Smooth muscle cell (in vitro differentiated cells): Measurements from ENCODE around the gene ACVR1. TPM values are rescaled to one million over a fixed set of nuclear protein-coding genes. Genes with fewer than 3 reads are reported as not detected.
A peak's percentile ranks its signal among the peaks of the same experiment; 100 is the strongest.

Source experiments
- DNase-seq: peaks from one replicate; lab custom pipeline; 2025; ENCODE audit not compliant: unreplicated experiment; lab: John Stamatoyannopoulos, UW
- H2AFZ ChIP-seq: fragments of 200-600 bp; sonication (generic); 2 replicates; pipeline ENCODE4 v1.6.0; 2016; ENCODE audit warnings: antibody characterized with exemption, low read depth, mild to moderate bottlenecking
- H3F3A ChIP-seq: fragments of 200-600 bp; sonication (generic); 2 replicates; pipeline ENCODE4 v1.6.0; 2017; ENCODE audit warnings: antibody characterized with exemption, low read depth
- H3K27ac ChIP-seq: fragments of 200-600 bp; sonication (generic); 2 replicates; pipeline ENCODE4 v1.5.1; 2016; ENCODE audit warnings: low read depth, mild to moderate bottlenecking
- H3K27me3 ChIP-seq: fragments of 200-600 bp; sonication (generic); 2 replicates; pipeline ENCODE4 v1.6.1; 2016; ENCODE audit warnings: low read depth, mild to moderate bottlenecking
- H3K36me3 ChIP-seq: fragments of 200-600 bp; sonication (generic); 2 replicates; pipeline ENCODE4 v1.5.1; 2016; ENCODE audit warnings: low read depth
- H3K4me1 ChIP-seq: fragments of 200-600 bp; sonication (generic); 2 replicates; pipeline ENCODE4 v1.5.1; 2016; ENCODE audit warnings: low read depth
- H3K4me2 ChIP-seq: fragments of 200-600 bp; sonication (generic); 2 replicates; pipeline ENCODE4 v1.6.0; 2016; ENCODE audit warnings: mild to moderate bottlenecking
- H3K4me3 ChIP-seq: fragments of 200-600 bp; sonication (generic); 2 replicates; pipeline ENCODE4 v1.5.1; 2016; ENCODE audit warnings: mild to moderate bottlenecking
- H3K79me2 ChIP-seq: fragments of 200-600 bp; sonication (generic); 2 replicates; pipeline ENCODE4 v1.6.0; 2016; ENCODE audit warnings: low read depth, mild to moderate bottlenecking
- H3K9ac ChIP-seq: fragments of 200-600 bp; sonication (generic); 2 replicates; pipeline ENCODE4 v1.6.0; 2016; ENCODE audit warnings: low read depth
- H3K9me3 ChIP-seq: fragments of 200-600 bp; sonication (generic); replicated peaks from 2 replicates; pipeline ENCODE4 v1.5.1; 2016; ENCODE audit warnings: low read depth
- H4K20me1 ChIP-seq: fragments of 200-600 bp; sonication (generic); 2 replicates; pipeline ENCODE4 v1.6.0; 2016; ENCODE audit warnings: low read depth
- WGBS: methylation state at CpG from one replicate; pipeline ENCODE4 v1.1.7; 2016; ENCODE audit warnings: low lambda C conversion rate; 5-methylcytosine and 5-hydroxymethylcytosine counted together
- polyA plus RNA-seq: library from polyadenylated mRNA; unstranded; fragments of >200 nt; fragmentation: Nextera tagmentation; extraction: Ambion mirVana; gene quantifications from 2 replicates; pipeline ENCODE4 v1.2.1, GENCODE V29; 2016
- total RNA-seq: library from RNA; depleted of rRNA; stranded (reverse); fragments of >200 nt; gene quantifications from 2 replicates; pipeline ENCODE4 v1.2.3, GENCODE V29; 2014
- TF ChIP-seq, protein P1 (sequence below): fragments of 200-600 bp; sonication (generic); IDR thresholded peaks from 2 replicates; pipeline ENCODE4 v1.5.1; 2017; ENCODE audit warnings: borderline replicate concordance, mild to moderate bottlenecking, antibody characterized with exemption; ENCODE audit not compliant: insufficient read depth, poor library complexity, severe bottlenecking

Gene ACVR1
- total and polyA plus RNA-seq, 2 experiments from 2014 or later, result 27.2 to 32.7 TPM

DNA sequence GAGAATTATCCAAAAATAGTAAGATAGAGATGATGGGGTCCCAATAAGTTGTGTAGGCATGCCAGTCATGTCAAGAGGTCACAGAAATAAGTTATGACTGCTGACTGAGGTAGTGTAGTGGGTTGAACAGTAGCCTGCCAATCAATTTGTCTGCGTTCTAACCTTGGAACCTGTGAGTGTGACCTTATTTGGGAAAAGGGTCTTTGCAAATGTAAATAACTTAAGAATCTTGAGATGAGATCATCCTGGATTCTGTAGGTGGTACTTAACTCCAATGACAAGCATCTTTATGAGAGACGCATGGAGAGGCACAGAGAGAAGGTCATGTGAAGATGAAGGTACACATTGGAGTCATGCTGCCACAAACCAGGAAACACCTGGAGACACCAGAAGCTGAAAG is 31.0 kb downstream of the ACVR1 start:
- TF ChIP-seq, protein P1, sequence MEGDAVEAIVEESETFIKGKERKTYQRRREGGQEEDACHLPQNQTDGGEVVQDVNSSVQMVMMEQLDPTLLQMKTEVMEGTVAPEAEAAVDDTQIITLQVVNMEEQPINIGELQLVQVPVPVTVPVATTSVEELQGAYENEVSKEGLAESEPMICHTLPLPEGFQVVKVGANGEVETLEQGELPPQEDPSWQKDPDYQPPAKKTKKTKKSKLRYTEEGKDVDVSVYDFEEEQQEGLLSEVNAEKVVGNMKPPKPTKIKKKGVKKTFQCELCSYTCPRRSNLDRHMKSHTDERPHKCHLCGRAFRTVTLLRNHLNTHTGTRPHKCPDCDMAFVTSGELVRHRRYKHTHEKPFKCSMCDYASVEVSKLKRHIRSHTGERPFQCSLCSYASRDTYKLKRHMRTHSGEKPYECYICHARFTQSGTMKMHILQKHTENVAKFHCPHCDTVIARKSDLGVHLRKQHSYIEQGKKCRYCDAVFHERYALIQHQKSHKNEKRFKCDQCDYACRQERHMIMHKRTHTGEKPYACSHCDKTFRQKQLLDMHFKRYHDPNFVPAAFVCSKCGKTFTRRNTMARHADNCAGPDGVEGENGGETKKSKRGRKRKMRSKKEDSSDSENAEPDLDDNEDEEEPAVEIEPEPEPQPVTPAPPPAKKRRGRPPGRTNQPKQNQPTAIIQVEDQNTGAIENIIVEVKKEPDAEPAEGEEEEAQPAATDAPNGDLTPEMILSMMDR, result no peak
- peaks cover 89% of the 10 kb centered on the region for H3K79me2 ChIP-seq
- peaks cover 16% of the 10 kb centered on the region for H3K4me1 ChIP-seq
- 74% methylated on average over 2 of the region's 2 CpGs for WGBS
- H3K9me3 ChIP-seq, result no peaks in the 10 kb centered on the region
- no peaks in the 10 kb centered on the region for H3K36me3 ChIP-seq
- H3K9ac ChIP-seq, result no peak overlapping the region
- H3F3A ChIP-seq, result peaks cover 11% of the 10 kb centered on the region
- no peak overlapping the region for H3K4me2 ChIP-seq
- H3K27ac ChIP-seq, result peak overlapping the region; percentile 79
- H2AFZ ChIP-seq, result no peak overlapping the region
- peaks cover 41% of the 10 kb centered on the region for H4K20me1 ChIP-seq
- no peaks in the 10 kb centered on the region for H3K27me3 ChIP-seq
- DNase-seq, result no peak
- H3K4me3 ChIP-seq, result no peak overlapping the region

DNA sequence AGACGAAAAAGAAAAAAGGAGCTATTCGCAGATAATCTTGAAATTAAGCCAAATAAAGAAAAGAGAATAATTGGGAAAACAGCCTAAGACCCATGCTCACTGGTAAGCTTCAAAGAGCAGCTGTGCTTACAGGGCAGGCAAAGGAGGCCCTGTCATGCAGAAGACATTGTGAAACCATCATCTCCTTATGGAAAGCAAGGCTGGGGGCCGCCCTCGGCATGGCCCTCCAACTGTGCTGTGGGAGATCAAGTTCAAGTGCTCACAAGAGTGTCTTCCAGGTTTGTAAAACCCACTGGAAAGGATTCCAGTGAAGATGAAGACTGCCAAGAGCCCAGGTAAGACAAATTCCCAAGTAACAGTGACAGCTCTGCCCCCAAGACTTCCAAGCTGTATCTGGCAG is 32.2 kb downstream of the ACVR1 start:
- Histone ChIP-seq H3K4me2 (no peak overlapping the region), H4K20me1 (peaks cover 52% of the 10 kb centered on the region), H3K36me3 (no peaks in the 10 kb centered on the region), H3K27me3 (no peaks in the 10 kb centered on the region), H3K4me1 (peaks cover 28% of the 10 kb centered on the region), H2AFZ (no peak overlapping the region), H3K79me2 (peaks cover 83% of the 10 kb centered on the region), H3K9me3 (no peaks in the 10 kb centered on the region), H3K27ac (peak overlapping the region; percentile 79), H3K9ac (no peak overlapping the region), H3K4me3 (no peak overlapping the region), H3F3A (peaks cover 18% of the 10 kb centered on the region)
- no peak for DNase-seq
- WGBS, result 85% methylated on average over 4 of the region's 4 CpGs
- TF ChIP-seq, protein P1, result no peak

- peaks cover 58% of the 10 kb centered on the region for H4K20me1 ChIP-seq
- TF ChIP-seq, protein P1, result no peak
- peak overlapping the region; percentile 5 for H3K9ac ChIP-seq
- H3K4me1 ChIP-seq, result peaks cover 36% of the 10 kb centered on the region
- H3K27me3 ChIP-seq, result no peaks in the 10 kb centered on the region
- no peaks in the 10 kb centered on the region for H3K36me3 ChIP-seq
- H2AFZ ChIP-seq, result no peak overlapping the region
- peaks cover 26% of the 10 kb centered on the region for H3F3A ChIP-seq
- peak overlapping the region; percentile 79 for H3K27ac ChIP-seq
- WGBS, result 30% methylated on average over 1 of the region's 1 CpG
- H3K4me2 ChIP-seq, result peak overlapping the region; percentile 53
- H3K79me2 ChIP-seq, result peaks cover 74% of the 10 kb centered on the region
- DNase-seq, result no peak
- H3K4me3 ChIP-seq, result no peak overlapping the region
- H3K9me3 ChIP-seq, result no peaks in the 10 kb centered on the region
These were observed 33.0 kb downstream of the ACVR1 start for GRCh38 chr2:157843081-157843480.
